ENCODE results near the gene PTGR2.

Gene PTGR2

GRCh38 chr14:73809391-73809790 is 42.2 kb upstream of the PTGR2 start:
- no peak for DNase-seq (ENCODE audit: low read depth in 1 of 2, low spot score in 1 of 2)
- TF ChIP-seq SPI1 (IDR thresholded peaks at IDR 0.05; ENCODE audit: borderline replicate concordance, low read depth) (no peak), CTCF (IDR thresholded peaks at IDR 0.05; ENCODE audit: insufficient read depth, low read length) (no peak), GABPA (IDR thresholded peaks at IDR 0.05; ENCODE audit: low read depth) (no peak), REST (IDR thresholded peaks at IDR 0.05; ENCODE audit: insufficient replicate concordance, low read depth) (no peak), POLR2AphosphoS5 (IDR thresholded peaks at IDR 0.05; ENCODE audit: low read depth) (no peak)
- H3K27me3 ChIP-seq (ENCODE audit: insufficient read depth, poor library complexity, severe bottlenecking): no peaks in the 10 kb centered on the region
- no peak overlapping the region for H3K4me3 ChIP-seq (replicated peaks; ENCODE audit: insufficient read depth, low read length)
- H3K27ac ChIP-seq (replicated peaks): no peak overlapping the region

- Histone ChIP-seq H3K27ac (replicated peaks) (peak overlapping the region; percentile 34), H3K27me3 (ENCODE audit: insufficient read depth, poor library complexity, severe bottlenecking) (no peaks in the 10 kb centered on the region), H3K4me3 (replicated peaks; ENCODE audit: insufficient read depth, low read length) (no peak overlapping the region)
- TF ChIP-seq CTCF (IDR thresholded peaks at IDR 0.05; ENCODE audit: insufficient read depth, low read length): no peak
- no peak for TF ChIP-seq GABPA (IDR thresholded peaks at IDR 0.05; ENCODE audit: low read depth)
- no peak for TF ChIP-seq POLR2AphosphoS5 (IDR thresholded peaks at IDR 0.05; ENCODE audit: low read depth)
- TF ChIP-seq SPI1 (IDR thresholded peaks at IDR 0.05; ENCODE audit: borderline replicate concordance, low read depth): peak; percentile 25; the same call in 1 of the 2 replicates
- no peak for TF ChIP-seq REST (IDR thresholded peaks at IDR 0.05; ENCODE audit: insufficient replicate concordance, low read depth)
- DNase-seq (ENCODE audit: low read depth in 1 of 2, low spot score in 1 of 2): peak in 1 of 2 experiments; percentile 25
These were observed 41.0 kb upstream of the PTGR2 start for GRCh38 chr14:73810478-73811163.

- TF ChIP-seq REST (IDR thresholded peaks at IDR 0.05; ENCODE audit: insufficient replicate concordance, low read depth) (no peak), SPI1 (IDR thresholded peaks at IDR 0.05; ENCODE audit: borderline replicate concordance, low read depth) (no peak), POLR2AphosphoS5 (IDR thresholded peaks at IDR 0.05; ENCODE audit: low read depth) (no peak), CTCF (IDR thresholded peaks at IDR 0.05; ENCODE audit: insufficient read depth, low read length) (no peak), GABPA (IDR thresholded peaks at IDR 0.05; ENCODE audit: low read depth) (no peak)
- Histone ChIP-seq H3K27ac (replicated peaks) (peak overlapping the region; percentile 34; the same call in 1 of the 2 replicates), H3K27me3 (ENCODE audit: insufficient read depth, poor library complexity, severe bottlenecking) (no peaks in the 10 kb centered on the region), H3K4me3 (replicated peaks; ENCODE audit: insufficient read depth, low read length) (no peak overlapping the region)
- DNase-seq (ENCODE audit: low read depth in 1 of 2, low spot score in 1 of 2): no peak
These were observed 40.5 kb upstream of the PTGR2 start for GRCh38 chr14:73811164-73811503.
